PC-9 (cell line): ENCODE data around the gene VPS39.

Source experiments
- CTCF ChIP-seq: fragments of 200-600 bp; sonication (generic); conservative IDR thresholded peaks from 2 replicates; pipeline ENCODE4 v1.6.1; 2017; ENCODE audit warnings: mixed run types, antibody characterized with exemption, mild to moderate bottlenecking, moderate library complexity
- EZH2 ChIP-seq: fragments of 200-600 bp; sonication (generic); IDR thresholded peaks from 2 replicates; pipeline ENCODE4 v1.8.0; 2017; ENCODE audit warnings: antibody characterized with exemption, low read depth

GRCh38 chr15:42228036-42228435 is 19.9 kb upstream of the VPS39 start:
- TF ChIP-seq CTCF (no peak), EZH2 (no peak)
